GM23248 (cell line): ENCODE data around the gene C11orf16. TPM values are rescaled to one million over a fixed set of nuclear protein-coding genes. Genes with fewer than 3 reads are reported as not detected.

Source experiments
- DNase-seq: peaks from one replicate; pipeline ENCODE4 v3.0.0-alpha.2; 2015
- H2AFZ ChIP-seq: fragments of 200-600 bp; sonication (generic); 2 replicates; pipeline ENCODE4 v1.6.1; 2016; ENCODE audit warnings: antibody characterized with exemption
- H3F3A ChIP-seq: fragments of 200-600 bp; sonication (generic); 2 replicates; pipeline ENCODE4 v1.6.1; 2016; ENCODE audit warnings: mild to moderate bottlenecking, antibody characterized with exemption, mixed run types; ENCODE audit not compliant: insufficient read depth
- H3K27ac ChIP-seq: fragments of 200-600 bp; sonication (generic); 2 replicates; pipeline ENCODE4 v1.5.1; 2016; ENCODE audit warnings: mild to moderate bottlenecking
- H3K27me3 ChIP-seq: fragments of 200-600 bp; sonication (generic); replicated peaks from 2 replicates; pipeline ENCODE4 v1.6.1; 2016; ENCODE audit warnings: mild to moderate bottlenecking; ENCODE audit not compliant: insufficient read depth
- H3K36me3 ChIP-seq: fragments of 200-600 bp; sonication (generic); 2 replicates; pipeline ENCODE4 v1.6.1; 2016; ENCODE audit warnings: low read depth, mild to moderate bottlenecking
- H3K4me1 ChIP-seq: fragments of 200-600 bp; sonication (generic); 2 replicates; pipeline ENCODE4 v1.6.1; 2016; ENCODE audit warnings: mild to moderate bottlenecking; ENCODE audit not compliant: insufficient read depth
- H3K4me2 ChIP-seq: fragments of 200-600 bp; sonication (generic); one replicate; pipeline ENCODE4 v1.6.1; 2016; ENCODE audit warnings: mild to moderate bottlenecking; ENCODE audit not compliant: unreplicated experiment
- H3K4me3 ChIP-seq: fragments of 200-600 bp; sonication (generic); 2 replicates; pipeline ENCODE4 v1.5.1; 2016; ENCODE audit warnings: mild to moderate bottlenecking
- H3K79me2 ChIP-seq: fragments of 200-600 bp; sonication (generic); 2 replicates; pipeline ENCODE4 v1.6.1; 2016; ENCODE audit warnings: mild to moderate bottlenecking; ENCODE audit not compliant: insufficient read depth
- H3K9ac ChIP-seq: fragments of 200-600 bp; sonication (generic); 2 replicates; pipeline ENCODE4 v1.6.1; 2016; ENCODE audit warnings: mild to moderate bottlenecking
- H3K9me2 ChIP-seq: fragments of 200-600 bp; sonication (generic); 2 replicates; pipeline ENCODE4 v1.6.1; 2016; ENCODE audit warnings: mixed run types, mild to moderate bottlenecking, moderate library complexity; ENCODE audit not compliant: insufficient read depth
- H3K9me3 ChIP-seq: fragments of 200-600 bp; sonication (generic); one replicate; pipeline ENCODE4 v1.6.1; 2017; ENCODE audit warnings: low read depth
- H4K20me1 ChIP-seq: fragments of 200-600 bp; sonication (generic); 2 replicates; pipeline ENCODE4 v1.6.0; 2016; ENCODE audit not compliant: insufficient read depth
- EZH2 ChIP-seq: fragments of 200-600 bp; sonication (generic); IDR thresholded peaks from 2 replicates; pipeline ENCODE4 v1.6.1; 2018; ENCODE audit warnings: antibody characterized with exemption, mild to moderate bottlenecking; ENCODE audit not compliant: insufficient read depth, poor library complexity, severe bottlenecking
- EZH2phosphoT487 ChIP-seq: fragments of 200-600 bp; sonication (generic); IDR thresholded peaks from 2 replicates; pipeline ENCODE4 v1.6.1; 2018; ENCODE audit warnings: antibody characterized with exemption, moderate library complexity, mild to moderate bottlenecking, low read depth; ENCODE audit not compliant: insufficient read depth
- WGBS, 2 experiments: methylation state at CpG; one replicate each; pipeline ENCODE4 v1.1.6; 2015 to 2017; ENCODE audit warnings: low lambda C conversion rate in 2 of 2, low coverage in 1 of 2; ENCODE audit errors: missing lambda C conversion rate in 2 of 2; 5-methylcytosine and 5-hydroxymethylcytosine counted together
- in situ Hi-C: fragments of 300-500 bp; cut with MboI; formaldehyde crosslinking; loops from 2 replicates; pipeline ENCODE4 v1.15.0; 2020
- polyA plus RNA-seq: library from polyadenylated mRNA; unstranded; fragments of >200 nt; fragmentation: Nextera tagmentation; extraction: Ambion mirVana; gene quantifications from 2 replicates; pipeline ENCODE4 v1.2.1, GENCODE V29; 2016
- total RNA-seq: library from RNA; depleted of rRNA; stranded (reverse); fragments of >200 nt; shearing (Covaris generic); gene quantifications from 2 replicates; pipeline ENCODE4 v1.2.3, GENCODE V29; 2014

C11orf16 gene
- total and polyA plus RNA-seq, 2 experiments from 2014 or later: not detected

DNA sequence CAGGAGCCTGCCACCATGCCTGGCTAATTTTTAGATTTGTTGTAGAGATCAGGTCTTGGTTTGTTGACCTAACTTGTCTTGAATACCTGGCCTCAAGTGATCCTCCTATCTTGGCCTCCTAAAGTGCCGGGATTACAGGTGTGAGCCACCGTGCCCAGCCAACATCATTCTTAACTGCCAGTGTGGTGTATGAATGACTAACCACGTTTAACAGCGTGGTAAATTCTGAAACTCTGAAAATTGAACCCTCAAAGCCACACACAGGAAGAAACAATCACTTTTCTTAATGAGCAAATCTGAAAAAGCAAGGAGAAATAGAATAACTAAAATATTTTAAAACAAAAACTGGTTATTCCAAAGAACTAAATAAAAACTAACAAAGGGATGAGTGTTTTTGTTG is 24.1 kb upstream of the C11orf16 start:
- H3K4me3 ChIP-seq: no peak overlapping the region
- peaks cover 17% of the 10 kb centered on the region; the same call in 1 of the 2 replicates for H3K36me3 ChIP-seq
- H3K9ac ChIP-seq: no peak overlapping the region
- H3K27ac ChIP-seq: no peak overlapping the region
- H3F3A ChIP-seq: 0 out of 2 replicates have a peak, but pooled peaks cover 4% of the 10 kb centered on the region
- 95 to 97% methylated on average over 4 of the region's 4 CpGs for WGBS, 2 experiments
- no peaks in the 10 kb centered on the region for H3K9me3 ChIP-seq
- H4K20me1 ChIP-seq: no peaks in the 10 kb centered on the region
- peaks cover 61% of the 10 kb centered on the region for H3K79me2 ChIP-seq
- in situ Hi-C loops: loop anchor here (25.0 kb wide), 1 partner anchor 720 kb away; no protein-coding TSS in a partner anchor
- no peaks in the 10 kb centered on the region for H3K9me2 ChIP-seq
- no peak overlapping the region for H3K4me2 ChIP-seq
- H3K4me1 ChIP-seq: peaks cover 4% of the 10 kb centered on the region; the same call in 1 of the 2 replicates
- no peak for DNase-seq
- H3K27me3 ChIP-seq: no peaks in the 10 kb centered on the region
- H2AFZ ChIP-seq: no peak overlapping the region
- no peak for TF ChIP-seq EZH2phosphoT487
- no peak for TF ChIP-seq EZH2

DNA sequence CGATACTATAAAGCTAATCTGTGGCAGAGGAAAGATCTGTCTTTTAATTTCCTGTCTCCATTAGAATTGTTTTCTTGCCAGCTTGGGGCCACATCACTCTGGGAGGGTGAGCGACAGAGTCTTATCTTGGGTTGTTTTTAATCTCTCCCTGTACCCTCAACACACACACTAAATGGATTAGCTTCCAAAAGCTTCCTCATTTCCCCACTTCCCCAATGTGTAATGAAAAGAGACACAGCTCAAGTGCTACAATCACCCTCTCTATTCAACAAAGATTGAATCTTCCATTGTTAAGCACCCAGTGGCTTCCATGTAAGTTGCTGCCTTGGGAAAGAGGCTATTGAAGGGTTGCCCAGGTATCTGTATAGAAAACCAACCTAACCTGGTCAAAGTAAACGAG is 16.1 kb upstream of the C11orf16 start:
- no peak overlapping the region for H3K9ac ChIP-seq
- H3K9me3 ChIP-seq: no peaks in the 10 kb centered on the region
- WGBS, 2 experiments: 96 to 99% methylated on average over 3 of the region's 3 CpGs

DNA sequence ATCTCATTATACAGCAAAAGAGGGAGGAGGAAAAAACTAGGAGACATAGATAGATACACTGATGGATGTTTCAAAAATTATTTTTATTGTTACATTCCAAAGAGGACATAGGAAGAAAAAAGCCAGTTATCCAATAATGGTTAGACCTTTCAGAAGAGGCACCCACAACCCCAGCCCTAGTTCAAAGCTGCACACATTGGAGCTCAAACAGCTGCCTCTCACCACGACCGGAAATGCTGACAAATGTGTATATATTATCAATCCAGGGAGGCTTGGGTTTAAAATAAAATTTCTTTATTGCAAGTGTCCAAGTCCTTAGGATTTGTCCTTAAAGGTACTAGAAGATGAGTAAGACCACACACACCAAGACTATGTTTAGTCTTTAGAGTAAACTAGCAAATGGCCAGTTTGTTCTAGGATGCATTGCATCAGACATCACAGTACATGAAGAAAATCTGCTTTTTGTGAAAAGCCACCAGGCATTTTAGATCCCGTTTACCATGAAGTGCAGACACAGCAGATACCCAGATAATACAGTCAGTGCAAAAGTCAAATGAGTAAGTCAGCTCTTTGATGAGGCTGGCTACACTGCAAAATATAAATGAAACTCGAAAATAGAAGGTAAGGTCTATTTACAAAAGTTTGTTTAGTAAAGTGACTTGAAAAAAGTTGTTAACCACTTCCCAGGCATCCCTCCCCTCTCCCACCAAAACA is 14.6 kb upstream of the C11orf16 start:
- H2AFZ ChIP-seq: no peak overlapping the region
- no peak overlapping the region for H3K4me2 ChIP-seq
- H3K27ac ChIP-seq: no peak overlapping the region
- no peaks in the 10 kb centered on the region for H3F3A ChIP-seq
- no peak overlapping the region for H3K4me3 ChIP-seq
- no peaks in the 10 kb centered on the region for H3K9me2 ChIP-seq
- TF ChIP-seq EZH2: no peak
- TF ChIP-seq EZH2phosphoT487: no peak
- H3K36me3 ChIP-seq: peaks cover 22% of the 10 kb centered on the region; the same call in 1 of the 2 replicates
- DNase-seq: no peak
- no peaks in the 10 kb centered on the region for H3K79me2 ChIP-seq
- H3K4me1 ChIP-seq: no peaks in the 10 kb centered on the region
- H4K20me1 ChIP-seq: no peaks in the 10 kb centered on the region
- WGBS, 2 experiments: 97 to 98% methylated on average over 4 of the region's 4 CpGs
- H3K9me3 ChIP-seq: no peaks in the 10 kb centered on the region
- H3K27me3 ChIP-seq: no peaks in the 10 kb centered on the region
- in situ Hi-C loops: no loop called here
- no peak overlapping the region for H3K9ac ChIP-seq

More for the DNA sequence above, 16.1 kb upstream of the C11orf16 start:
- DNase-seq: no peak
- Histone ChIP-seq H4K20me1 (no peaks in the 10 kb centered on the region), H3K79me2 (no peaks in the 10 kb centered on the region), H3K4me1 (no peaks in the 10 kb centered on the region), H3K36me3 (peaks cover 35% of the 10 kb centered on the region; the same call in 1 of the 2 replicates), H3K27me3 (no peaks in the 10 kb centered on the region), H3K9me2 (no peaks in the 10 kb centered on the region), H2AFZ (no peak overlapping the region), H3K4me3 (no peak overlapping the region), H3K4me2 (no peak overlapping the region), H3F3A (no peaks in the 10 kb centered on the region), H3K27ac (no peak overlapping the region)
- TF ChIP-seq EZH2phosphoT487: no peak
- TF ChIP-seq EZH2: no peak
- in situ Hi-C loops: no loop called here

DNA sequence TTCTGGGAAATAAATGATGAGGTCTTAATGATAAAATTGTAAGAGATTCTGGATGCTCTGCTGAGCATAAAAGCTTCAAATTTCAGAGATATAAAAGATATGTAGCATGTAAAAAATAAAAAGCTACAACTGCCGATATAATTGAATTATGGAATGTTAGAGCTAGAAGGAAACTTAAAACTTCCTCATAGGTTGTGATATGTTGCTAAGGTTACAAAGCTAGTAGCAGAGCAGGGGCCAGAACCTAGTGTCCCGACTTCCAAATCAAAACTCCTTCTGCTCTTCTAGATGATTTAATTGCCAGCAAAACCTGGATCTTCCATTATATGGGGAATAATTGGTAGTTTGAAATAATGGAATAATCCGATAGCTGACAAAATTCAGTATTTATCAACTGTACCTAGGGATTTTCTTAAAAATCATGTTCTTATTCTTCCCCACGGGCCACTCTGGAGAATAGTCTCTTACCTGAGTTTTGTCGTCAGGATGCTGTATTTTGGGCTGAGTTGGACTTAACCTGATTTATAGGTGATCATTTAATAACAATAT is 9.8 kb upstream of the C11orf16 start, which contains the start of gene ASCL3:
TSS of gene ASCL3 (minus strand) at position 499 of the 549 bp plus-strand sequence. CDS start 4,855 bp downstream, outside the sequence.
- H3K4me1 ChIP-seq: no peaks in the 10 kb centered on the region
- H2AFZ ChIP-seq: no peak within 1 kb of the TSS
- no peaks in the 10 kb centered on the region for H3K27me3 ChIP-seq
- no peak for DNase-seq
- H3K9me3 ChIP-seq: no peaks in the 10 kb centered on the region
- no peaks in the 10 kb centered on the region for H3K79me2 ChIP-seq
- no peak within 1 kb of the TSS for H3K9ac ChIP-seq
- in situ Hi-C loops: no loop called here
- peaks cover 3% of the 10 kb centered on the region; the same call in 1 of the 2 replicates for H3K36me3 ChIP-seq
- H3K4me2 ChIP-seq: no peak within 1 kb of the TSS
- no peaks in the 10 kb centered on the region for H4K20me1 ChIP-seq
- H3F3A ChIP-seq: no peaks in the 10 kb centered on the region
- H3K27ac ChIP-seq: no peak within 1 kb of the TSS
- WGBS, 2 experiments: 62 to 69% methylated on average over 5 of the region's 5 CpGs
- no peak within 1 kb of the TSS for H3K4me3 ChIP-seq
- TF ChIP-seq EZH2phosphoT487 (no peak), EZH2 (no peak)
- no peaks in the 10 kb centered on the region for H3K9me2 ChIP-seq
